Embryonic facial prominence (tissue), 1 donor: Measurements from ENCODE around the gene BLCAP.
"Not testable (repeated sequence)": the region's sequence is repeated elsewhere in the genome, so short reads cannot be mapped to it uniquely, and the experiment has no call there.

Source experiments
- DNase-seq: peaks from one replicate; pipeline ENCODE4 v3.0.0-alpha.2; 2016; ENCODE audit errors: extremely low spot score

BLCAP gene, protein sequence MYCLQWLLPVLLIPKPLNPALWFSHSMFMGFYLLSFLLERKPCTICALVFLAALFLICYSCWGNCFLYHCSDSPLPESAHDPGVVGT

DNA sequence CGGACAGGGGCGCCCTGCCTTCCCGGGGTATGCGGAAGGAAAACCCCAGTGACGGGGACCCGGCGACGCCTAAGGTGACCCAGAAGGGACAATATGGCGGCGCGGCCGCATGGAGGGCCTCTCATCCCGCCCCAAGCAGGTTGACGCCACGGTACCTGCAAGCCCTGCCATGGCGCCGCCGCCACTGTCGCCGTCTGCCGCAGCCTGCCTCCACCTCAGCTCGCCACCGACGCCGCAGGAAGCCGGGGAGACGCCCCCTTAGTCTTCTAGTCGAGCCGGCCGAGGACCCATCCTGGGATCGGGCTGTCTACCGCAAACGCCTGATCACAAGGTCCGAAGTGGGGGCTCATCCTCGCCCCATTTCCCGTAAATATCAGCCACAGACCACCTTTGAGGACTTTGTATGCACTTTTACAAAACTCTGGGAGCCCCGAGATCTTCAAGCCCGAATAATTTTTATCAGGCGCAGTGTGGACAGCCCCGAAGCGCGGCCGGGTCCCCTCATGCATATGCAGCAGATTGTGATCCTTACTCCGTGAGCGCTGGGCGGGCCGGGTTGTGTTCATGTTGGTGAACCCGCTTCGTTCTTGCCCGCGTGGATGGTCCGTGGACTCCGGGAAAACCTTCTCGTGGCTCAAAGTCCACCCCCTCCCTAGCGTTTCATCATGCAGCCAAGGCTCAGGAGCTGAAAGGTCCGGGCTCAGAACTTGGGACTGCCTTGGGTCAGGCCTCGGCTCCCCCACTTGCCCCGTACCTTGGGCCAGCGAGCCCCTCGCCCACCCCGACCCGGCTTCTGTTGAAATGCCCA lies at the start of gene BLCAP:
Gene BLCAP (minus strand): TSS at position 239 of the 808 bp plus-strand sequence. CDS start 8,702 bp downstream, outside the sequence.
- DNase-seq = peak; percentile 70

DNA sequence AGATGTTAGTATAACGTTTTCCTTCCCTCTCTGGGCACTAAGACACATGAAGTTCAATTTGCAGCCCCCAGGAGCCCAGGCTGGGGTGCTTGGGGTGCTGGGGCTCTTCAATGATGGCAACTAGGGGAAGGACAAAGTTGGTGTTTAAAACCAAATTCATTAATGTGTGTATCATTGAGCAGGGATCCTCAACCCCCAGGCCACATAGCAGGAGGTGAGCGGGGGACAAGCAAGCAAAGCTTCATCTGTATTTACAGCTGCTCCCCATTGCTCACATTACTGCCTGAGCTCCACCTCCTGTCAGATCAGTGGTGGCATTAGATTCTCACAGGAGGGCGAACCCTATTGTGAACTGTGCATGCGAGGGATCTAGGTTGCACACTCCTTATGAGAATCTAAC lies 49.8 kb upstream of the BLCAP start:
- DNase-seq = not testable (repeated sequence)

DNA sequence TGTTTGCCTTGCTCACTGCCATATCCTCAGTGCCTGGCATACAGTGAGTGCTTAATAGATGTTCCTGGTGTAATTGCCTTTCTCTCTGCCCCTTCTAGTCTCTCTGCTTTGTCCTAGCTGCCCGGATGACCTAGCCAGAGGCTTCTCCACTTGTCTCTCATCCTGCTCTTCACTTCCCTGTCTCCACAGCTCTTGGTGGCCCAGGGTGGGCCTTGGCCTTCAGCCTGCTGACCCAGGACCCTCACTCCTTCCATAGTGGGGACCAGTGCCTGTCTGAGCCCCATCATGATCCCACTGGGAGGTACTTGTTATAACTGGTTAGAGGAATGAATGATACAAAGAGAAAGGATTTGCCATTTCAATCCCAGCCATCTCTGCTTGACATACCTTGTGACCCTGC lies 49.2 kb upstream of the BLCAP start:
- DNase-seq = no peak

DNA sequence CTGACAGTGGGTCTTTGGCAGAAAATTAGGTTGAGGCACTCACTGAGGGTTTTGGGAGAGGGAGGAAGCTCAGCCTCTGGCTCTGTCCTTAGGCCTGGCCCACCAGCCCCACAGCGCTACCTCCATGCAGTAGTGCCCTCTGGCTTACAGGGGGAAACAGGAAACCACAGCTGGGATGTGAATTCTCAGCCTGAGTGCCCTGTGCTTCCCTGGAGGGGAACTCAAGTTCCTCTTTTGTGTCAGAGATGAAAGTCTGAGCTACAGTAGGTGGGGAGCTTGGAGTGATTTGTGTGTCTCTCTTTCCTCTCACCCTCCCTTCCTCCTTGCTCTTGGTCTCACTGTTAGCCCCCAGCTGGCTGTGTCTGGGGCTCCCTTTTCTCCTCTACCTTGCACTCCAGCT lies 48.2 kb upstream of the BLCAP start:
- DNase-seq = no peak

DNA sequence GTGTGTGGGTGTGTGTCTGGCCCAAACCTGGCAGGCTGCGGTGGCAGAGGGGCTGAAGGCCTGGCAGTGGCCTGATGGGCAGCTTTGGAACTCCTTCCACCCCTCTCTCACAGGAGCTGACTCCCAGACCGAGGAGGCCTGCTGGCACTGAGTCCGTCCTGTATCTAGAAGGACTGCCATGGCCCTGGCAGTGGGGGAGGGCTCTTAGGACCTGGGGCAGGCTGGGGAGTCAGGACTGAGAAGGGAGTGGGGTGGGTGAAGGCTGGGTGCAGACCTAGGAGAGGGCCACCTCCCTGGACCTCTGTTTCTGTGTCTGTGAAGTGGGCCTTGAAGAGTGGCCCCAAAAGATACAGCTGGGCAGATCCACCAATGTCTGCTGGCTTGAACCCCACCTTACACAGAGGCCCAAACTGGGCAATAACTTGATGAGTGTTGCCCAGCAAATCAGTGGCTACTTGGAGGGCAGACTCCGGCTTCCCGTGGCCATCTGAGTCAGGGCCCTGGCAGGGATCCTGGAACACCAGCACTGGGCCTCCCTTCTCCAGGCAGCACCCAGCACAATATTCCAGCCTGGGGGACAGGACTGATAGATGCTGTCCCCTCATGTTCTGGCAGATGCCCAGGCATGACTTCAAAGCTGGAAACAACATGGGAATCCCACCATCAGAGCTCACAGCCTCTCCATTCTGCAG lies 46.7 kb upstream of the BLCAP start:
- no peak for DNase-seq

DNA sequence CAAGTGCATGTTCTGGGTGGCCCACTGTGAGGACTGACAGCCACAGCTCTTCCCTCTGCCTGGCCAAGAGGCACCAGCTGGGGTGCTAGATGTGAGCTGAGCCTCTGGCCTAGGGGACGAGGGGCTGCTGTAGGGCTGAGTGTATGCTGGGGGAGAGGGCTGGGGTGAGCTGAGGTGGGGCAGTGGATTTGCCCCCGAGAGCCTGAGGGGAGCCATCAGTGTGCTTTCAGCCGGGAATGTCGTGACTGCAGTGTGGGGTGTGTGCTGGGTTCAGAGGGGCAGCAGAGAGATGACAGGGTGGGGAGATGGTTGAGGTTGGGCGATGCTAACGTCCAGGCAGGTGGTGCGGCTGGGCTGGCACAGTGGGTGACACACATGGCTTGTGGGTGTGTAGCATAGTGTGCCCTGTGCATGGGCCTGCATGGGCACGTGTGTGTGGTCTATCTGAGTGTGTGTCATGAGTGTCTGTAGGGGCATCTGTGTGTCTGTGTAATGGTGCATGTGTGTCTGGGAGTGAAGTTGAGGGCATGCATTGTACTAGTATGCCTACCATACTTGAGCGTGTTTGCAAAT lies 46.0 kb upstream of the BLCAP start:
- no peak for DNase-seq

DNA sequence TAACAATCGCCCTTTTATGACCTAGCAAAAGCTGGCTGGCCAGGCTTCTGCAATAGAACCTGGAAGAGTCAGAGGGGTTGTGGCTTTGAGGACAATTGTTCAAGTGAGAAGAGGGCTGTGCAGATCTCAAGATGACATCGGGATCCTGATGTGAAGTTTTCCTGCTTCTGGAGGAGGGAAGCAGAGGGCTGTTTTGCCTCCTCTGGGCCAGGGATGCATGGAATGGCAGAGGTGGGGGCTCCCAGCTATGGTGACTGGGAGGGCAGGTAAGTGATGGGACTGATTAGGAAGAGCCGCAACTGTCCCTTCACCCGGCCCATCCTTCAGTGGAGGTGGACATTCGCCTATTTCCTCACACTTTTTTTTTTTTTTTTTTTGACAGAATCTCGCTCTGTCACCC lies 43.4 kb upstream of the BLCAP start:
- no peak for DNase-seq

DNA sequence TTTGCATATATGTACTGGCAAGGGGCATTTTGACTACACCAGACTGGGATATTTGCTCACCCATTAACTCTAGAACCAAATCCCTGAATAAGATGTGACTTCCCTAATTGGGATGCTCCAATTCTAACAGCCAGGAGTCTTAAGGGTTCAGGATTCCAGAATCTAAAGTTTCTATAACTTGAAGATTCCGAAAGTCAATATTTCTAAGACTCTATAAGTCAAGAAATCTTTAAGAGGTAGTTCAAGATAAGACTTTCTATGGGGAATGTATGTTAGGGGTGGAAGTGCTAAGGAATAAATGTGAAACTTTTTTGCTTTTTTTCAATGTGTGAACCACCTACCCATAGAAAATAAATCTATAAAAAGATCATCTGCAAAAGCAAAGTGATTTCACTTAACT lies 42.7 kb upstream of the BLCAP start:
- DNase-seq = no peak

DNA sequence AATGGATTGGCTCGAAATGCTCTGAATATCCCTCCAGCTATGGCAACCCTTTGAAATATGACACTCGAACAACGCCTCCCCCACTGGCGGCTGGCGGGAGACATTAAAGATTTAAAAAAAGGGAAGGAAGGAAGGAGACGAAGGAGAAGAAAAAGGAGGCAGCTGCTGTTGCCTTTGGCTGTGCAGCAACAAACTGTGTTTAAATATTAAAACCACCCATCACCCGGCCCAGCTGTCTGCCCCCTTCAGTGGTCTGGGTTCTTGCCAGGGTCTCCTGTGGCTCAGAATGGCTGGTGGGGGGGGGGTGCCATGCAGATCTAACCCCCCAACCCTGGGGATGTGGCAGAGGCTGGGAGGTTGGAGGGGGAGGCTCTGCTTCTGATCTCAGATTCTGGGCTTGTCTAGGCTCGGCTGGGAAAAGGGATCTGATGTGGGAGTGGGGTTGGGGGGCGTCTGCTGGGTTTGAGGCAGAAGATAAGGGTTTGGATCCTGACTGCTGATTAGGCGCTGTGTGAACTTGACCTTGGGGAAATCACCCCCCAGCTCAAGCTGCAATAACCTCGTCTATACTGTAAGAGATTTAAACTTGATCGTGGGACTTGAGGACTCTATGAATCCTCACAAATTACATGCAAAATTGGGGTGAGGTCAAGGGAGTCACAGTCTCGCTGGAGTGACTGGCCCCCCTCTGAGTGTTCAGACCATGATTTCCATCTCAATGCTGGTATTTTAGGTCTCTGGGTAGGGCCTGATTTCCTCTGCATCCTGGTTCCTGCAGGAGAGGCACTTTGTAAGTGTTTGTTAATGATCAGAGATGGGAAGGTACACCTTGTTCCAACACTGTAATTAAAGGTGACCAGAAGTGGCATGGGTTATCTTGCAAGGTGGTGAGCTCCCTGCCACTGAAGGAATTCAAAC lies 40.3 kb upstream of the BLCAP start:
- peak; percentile 37 for DNase-seq

DNA sequence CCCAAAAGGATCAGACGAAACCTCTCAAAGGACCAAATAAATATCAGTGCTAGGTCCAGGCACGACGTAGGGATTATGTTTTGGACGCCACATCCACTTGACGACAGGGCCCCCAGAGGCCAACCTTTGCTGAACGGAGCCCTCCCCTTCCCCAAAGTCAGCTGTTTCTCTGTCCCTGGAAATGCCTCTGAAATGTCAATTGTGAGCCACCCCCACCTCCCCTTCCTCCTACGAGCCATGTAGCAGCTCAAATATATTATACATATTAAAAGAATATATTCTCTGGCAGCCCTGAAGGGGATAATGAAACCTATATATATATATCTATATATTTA lies 39.6 kb upstream of the BLCAP start:
- no peak for DNase-seq

DNA sequence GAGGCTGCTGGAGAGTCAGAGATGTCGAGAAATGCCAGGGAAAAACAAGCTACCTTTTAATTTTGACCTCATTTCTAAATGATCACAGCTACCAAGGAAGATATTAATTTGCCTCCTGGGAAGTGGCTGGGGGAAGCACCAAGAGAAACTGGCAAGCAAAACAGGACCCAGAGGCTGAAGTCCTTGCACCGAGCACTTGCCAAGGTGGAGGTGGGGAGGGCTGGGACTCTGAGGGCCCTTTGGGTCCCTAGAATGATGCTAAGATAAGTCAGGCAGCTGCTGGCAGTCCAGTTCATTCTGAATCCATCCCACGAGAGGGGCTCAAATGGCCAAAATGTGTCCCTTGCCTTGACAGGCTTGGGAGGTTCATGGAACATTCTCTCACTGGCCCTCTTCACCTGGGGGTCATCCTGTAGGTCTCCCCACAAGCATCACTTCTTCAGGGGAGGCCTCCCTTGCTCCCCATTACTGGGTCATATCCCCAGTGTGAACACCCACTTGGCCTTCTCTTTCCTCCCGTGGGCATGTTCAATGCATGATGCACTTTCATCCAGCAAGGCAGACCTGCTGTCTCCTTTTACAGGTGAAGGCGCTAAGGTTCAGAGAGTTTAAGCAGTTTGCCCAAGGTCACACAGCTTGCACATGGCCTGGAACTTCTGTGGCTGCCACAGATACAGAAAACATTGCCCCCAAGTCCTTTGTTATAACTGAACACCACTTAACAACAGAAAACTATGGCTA lies 39.1 kb upstream of the BLCAP start:
- no peak for DNase-seq

DNA sequence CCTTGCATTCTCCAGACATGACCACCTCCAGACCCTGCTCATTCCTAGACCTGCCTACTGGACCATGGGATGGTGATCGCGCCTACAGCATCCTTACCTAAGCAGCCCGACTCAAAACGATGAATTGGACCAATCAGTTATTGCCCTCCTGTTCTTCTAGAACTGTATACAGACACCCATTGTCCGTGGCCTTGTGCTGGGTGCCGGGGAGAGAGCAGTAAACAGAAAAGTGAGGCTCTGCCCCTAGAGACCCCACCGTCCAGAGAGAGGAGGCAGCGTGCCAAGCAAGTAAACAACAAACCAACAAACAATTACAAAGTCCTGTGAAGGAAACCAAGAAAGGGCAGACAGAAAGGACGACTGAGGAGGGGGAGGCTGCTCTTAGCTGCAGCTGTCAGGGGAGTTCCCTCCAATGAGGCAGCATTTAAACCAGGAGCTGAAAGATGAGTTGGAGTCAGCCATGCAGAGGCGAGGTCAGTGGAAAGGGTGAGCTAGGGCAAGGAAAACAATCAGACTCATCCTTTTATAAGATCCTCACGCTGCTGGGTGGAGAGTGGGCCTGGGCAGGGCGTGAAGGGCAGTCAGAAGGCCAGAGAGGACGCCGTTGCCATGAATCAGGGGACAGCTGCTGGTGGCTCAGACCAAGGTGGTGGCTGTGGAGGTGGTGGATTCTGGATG lies 37.6 kb upstream of the BLCAP start:
- no peak for DNase-seq

DNA sequence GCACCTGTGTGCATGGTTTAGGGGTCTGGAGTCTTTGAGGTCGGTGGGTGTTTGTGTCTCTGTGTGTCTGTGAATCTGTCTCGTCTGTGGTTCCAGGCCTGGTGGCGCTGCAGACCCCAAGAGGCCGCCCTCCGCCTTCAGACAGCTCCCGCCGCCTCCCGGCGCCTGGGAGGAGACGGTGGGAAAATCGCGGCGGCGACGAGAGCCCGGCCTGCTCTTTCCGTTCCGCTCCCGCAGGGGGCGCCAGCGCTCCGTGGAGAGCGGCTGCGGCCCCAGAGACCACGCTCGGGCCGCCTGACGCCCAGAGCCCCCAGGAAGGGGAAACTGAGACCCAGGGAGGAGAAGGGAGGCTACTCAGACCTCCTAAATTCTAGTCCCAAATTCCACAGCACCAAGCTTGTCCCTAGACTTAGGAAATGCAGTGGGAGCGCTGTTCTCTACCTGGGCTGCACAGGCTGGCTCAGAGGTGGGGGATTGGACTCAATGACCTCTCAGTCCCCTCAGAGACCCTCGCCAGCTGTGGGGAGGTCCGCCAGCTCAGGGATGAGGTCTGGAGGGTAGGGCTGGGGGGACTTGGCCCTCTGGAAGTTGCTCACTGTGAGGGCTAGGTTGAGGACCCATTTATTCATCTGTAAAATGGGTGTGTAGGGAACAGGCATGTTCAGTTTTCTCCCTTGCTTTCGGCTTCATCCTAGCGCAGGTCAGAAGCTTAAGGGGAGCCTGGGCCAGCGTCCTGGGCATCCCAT lies 36.9 kb upstream of the BLCAP start:
- DNase-seq = peak; percentile 27

DNA sequence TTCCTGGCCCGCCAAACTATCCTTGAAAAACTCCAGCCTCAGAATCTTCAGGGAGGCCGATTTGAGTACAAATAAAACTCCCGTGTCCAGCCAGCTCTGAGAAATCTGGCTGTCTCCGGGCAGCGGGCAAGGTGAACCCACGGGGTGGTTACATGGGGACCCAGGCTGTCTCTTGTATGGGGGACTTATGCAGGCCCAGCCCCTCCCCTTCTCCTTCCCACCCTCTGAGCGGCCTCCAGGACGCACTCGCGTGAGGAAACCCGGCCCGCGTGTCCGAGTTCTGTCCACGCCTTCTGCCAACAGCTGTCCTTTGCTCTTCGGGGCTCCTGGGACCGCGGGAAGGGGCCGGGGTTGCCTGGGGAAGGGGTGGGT lies 36.3 kb upstream of the BLCAP start:
- DNase-seq = no peak

DNA sequence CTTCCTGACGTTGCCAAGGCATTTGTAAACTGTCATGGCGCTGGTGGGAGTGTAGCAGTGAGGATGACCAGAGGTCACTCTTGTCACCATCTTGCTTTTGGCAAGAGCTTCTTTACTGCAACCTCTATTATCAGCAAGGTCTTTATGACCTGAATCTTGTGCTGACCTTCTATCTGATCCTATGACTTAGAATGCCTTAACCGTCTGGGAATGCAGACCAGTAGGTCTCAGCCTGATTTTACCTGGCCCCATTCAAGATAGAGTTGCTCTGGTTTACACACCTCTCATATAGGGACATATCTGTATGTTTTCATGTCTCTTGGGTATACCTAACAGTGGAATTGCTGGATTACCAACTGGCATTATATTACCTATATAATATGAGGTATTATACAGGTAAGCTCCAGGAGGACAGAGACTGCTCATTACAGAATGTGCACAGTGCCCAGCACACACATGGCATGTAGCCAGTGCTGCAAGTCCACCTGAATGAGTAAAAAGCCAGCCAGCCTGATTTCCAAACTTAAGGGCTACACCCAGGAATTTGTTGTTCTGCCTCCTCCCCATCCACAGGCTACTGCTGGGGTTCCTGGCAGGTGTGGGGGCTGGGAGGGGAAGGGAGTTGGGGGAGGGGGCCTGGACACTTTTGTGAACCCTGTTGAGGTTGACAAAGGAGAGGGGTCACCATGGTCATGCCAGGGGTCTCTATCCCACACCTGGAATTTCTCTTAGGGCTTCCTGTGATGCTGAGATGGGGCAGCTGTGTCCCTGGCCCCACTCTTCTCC lies 35.2 kb upstream of the BLCAP start:
- no peak for DNase-seq

DNA sequence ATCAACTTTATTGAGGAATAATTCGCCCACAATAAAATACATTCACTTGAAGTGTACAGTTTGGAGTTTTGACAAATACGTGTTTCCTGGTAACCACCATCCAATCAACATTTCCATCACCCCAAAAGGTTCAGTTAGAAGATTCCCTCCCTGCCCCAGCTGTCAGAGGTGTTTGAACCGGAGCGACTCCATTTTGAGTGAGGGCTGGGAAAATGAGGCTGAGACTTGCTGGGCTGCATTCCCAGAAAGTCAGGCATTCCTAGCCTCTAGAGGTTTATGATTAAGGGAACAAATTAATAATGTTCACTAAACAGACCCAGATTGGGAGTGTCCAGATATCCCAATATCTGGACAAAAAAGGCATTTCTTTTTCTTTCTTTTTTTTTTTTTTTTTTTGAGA lies 33.0 kb upstream of the BLCAP start:
- no peak for DNase-seq

DNA sequence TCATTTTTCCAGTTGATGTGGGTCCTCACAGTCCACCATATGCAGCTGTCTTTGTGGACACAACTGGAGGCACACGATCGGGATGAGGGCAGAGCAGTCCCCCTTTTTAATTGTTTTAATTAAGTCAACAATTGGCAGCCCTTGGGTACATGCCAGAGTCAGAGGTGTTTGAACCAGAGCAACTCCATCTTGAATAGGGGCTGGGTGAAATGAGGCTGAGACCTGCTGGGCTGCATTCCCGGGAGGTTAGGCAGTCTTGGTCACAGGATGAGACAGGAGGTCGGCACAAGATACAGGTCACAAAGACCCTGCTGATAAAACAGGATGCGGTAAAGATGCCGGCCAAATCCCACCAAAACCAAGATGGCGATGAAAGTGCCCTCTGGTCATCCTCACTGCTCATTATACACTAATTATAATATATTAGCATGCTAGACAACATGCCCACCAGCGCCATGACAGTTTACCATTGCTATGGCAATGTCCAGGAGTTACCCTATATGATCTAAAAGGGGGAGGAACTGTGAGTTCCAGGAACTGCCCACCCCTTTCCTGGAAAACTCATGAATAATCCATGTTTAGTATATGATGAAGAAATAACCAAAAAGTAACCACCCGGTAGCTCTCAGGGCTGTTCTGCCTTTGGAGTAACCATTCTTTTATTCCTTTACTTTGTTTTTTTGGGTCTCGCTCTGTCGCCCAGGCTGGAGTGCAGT lies 31.8 kb upstream of the BLCAP start:
- no peak for DNase-seq

DNA sequence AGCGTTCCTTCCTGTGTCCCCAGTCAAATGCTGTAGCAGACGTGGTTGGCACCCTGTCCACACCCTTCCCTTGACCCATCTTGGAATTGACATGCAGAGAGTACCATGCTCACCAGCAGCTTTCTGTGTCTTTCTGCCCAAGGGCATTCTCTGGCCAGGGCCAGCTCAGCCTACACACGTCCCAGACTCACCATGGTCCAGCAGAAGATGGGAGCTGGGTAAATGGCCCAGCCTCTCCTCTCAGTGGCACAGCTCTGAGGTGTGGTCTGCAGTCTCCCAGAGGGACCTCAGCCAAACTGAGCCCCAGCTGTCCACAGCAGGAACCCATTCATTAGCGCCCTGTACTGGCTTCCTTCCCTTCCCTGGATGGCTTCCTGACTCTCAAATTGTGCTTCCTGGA lies 31.1 kb upstream of the BLCAP start:
- DNase-seq = no peak
